Transverse colon (tissue), 4 donors: ENCODE results near the gene PTPRB. TPM values are rescaled to one million over a fixed set of nuclear protein-coding genes. Genes with fewer than 3 reads are reported as not detected.

ENCODE experiments used
- DNase-seq: peaks from one replicate; pipeline ENCODE4 v3.0.0-alpha.2; 2019
- H3K27ac ChIP-seq, 4 donors: fragments of 200-600 bp; sonication (generic); 2 replicates each; pipeline ENCODE4 v1.5.1; 2016 to 2018; ENCODE audit warnings: inconsistent platforms in 4 of 4
- H3K27me3 ChIP-seq: fragments of 200-600 bp; sonication (generic); 2 replicates; pipeline ENCODE4 v1.5.1; 2017; ENCODE audit warnings: inconsistent platforms
- H3K36me3 ChIP-seq, 4 donors: fragments of 200-600 bp; sonication (generic); 2 replicates each; pipeline ENCODE4 v1.5.1; 2017 to 2019; ENCODE audit warnings: inconsistent platforms in 4 of 4
- H3K4me1 ChIP-seq, 4 donors: fragments of 200-600 bp; sonication (generic); 2 replicates each; pipeline ENCODE4 v1.5.1; 2017 to 2020; ENCODE audit warnings: inconsistent platforms in 4 of 4
- H3K4me3 ChIP-seq, 4 donors: fragments of 200-600 bp; sonication (generic); 1 replicate in 1 of 4; 2 replicates in 3 of 4; pipeline versions ENCODE4 v1.5.1 to v1.6.1; 2017 to 2019; ENCODE audit warnings: inconsistent platforms in 4 of 4
- H3K9me3 ChIP-seq, 2 donors: fragments of 200-600 bp; sonication (generic); 2 replicates each; pipeline ENCODE4 v1.5.1; 2017 to 2019; ENCODE audit warnings: inconsistent platforms in 2 of 2
- CTCF ChIP-seq, 5 experiments: fragments of 200-600 bp in 3 of 5; fragments of 450-650 bp in 2 of 5; sonication (generic) in 3 of 5; IDR thresholded peaks; 1 replicate in 2 of 5; 2 replicates in 3 of 5; pipeline ENCODE4 v1.5.1; 2016 to 2017; ENCODE audit warnings: antibody characterized with exemption in 5 of 5, inconsistent platforms in 3 of 5, mild to moderate bottlenecking in 2 of 5, moderate library complexity in 1 of 5
- EP300 ChIP-seq: sonication (generic); formaldehyde crosslinking; IDR thresholded peaks from one replicate; pipeline ENCODE4 v1.6.1; 2017; ENCODE audit warnings: antibody characterized with exemption, low read depth
- POLR2A ChIP-seq: fragments of 450-650 bp; IDR thresholded peaks from one replicate; pipeline ENCODE4 v1.6.1; 2016; ENCODE audit warnings: antibody characterized with exemption, mild to moderate bottlenecking, moderate library complexity
- POLR2AphosphoS5 ChIP-seq, 3 donors: sonication (generic); formaldehyde crosslinking; IDR thresholded peaks; one replicate each; pipeline ENCODE4 v1.6.1; 2016; ENCODE audit warnings: antibody characterized with exemption in 3 of 3
- WGBS, 2 donors: methylation state at CpG; one replicate each; pipeline ENCODE4 v1.1.5; 2018; ENCODE audit warnings: low coverage in 1 of 2; 5-methylcytosine and 5-hydroxymethylcytosine counted together
- in situ Hi-C, 4 donors: fragments of 200-750 bp; cut with MboI; loops; one replicate each; pipeline versions ENCODE4 v1.15.0 to v1.15.1; 2017; ENCODE audit warnings: low sequenced_read_pairs in 3 of 4, low pct_ligation_motif_present in 1 of 4, low pct_unique_long_range_greater_than_20kb in 1 of 4
- intact Hi-C: fragments of 100-400 bp; cut with DNase I; formaldehyde crosslinking; loops from one replicate; pipeline ENCODE4 v1.15.1; 2023; ENCODE audit warnings: low total_unique reads
- total RNA-seq, 4 donors: library from RNA; depleted of rRNA; stranded (reverse); fragments of >200 nt; gene quantifications; one replicate each; pipeline ENCODE4 v1.1.0, GENCODE V29; 2016

Gene PTPRB
- 10 to 100 TPM; 17.2 to 29.7 (median 26.2) TPM for total RNA-seq

DNA sequence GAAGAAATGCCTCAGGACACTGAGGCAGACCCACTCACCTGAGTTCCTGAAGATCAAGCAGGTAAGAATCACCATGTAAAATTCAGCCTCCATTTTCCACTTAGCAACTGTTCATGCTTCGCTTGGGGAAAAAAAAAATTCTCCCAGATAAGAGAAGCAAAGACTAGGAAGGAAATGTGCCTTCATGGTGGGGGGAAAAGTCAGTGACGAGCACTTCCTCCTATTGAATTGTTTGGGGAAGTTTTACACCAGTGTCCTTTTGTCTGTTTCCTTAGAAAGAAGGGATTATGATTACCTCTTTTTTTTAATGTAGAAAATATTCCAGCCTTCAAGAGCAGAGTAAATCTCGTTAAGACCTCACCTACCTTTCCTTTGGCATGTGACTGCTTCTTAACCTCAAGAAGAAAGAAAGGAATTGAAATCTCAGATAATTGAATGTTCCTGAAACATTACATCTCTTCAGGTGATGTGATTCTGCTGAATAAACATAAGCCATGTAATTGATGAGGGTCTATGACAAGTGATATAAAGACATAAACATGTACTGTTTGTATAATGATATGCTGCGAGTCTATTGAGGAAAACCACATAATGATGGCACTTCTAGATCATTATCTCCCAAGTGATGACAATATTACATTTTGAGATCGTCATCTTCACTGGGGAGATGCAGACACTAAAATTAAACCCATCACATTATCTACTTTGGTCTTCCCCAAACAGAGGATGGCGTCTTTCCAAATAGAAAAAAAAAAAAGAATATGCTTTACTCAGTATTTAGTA lies at the start of gene PTPRB:
PTPRB (minus strand) TSS at position 127 of the 783 bp plus-strand sequence; CDS start at position 93, 34 bp downstream.
- DNase-seq = no peak
- in situ Hi-C loops (no loop called here), intact Hi-C loops (no loop called here)
- H3K4me1 ChIP-seq = no peaks in the 10 kb centered on the region
- peak within 1 kb of the TSS in 2 of 4 donors; percentile 1 to 27 for H3K27ac ChIP-seq
- WGBS, 2 donors = 59% methylated on average over 5 to 6 of the region's 6 CpGs
- H3K9me3 ChIP-seq = no peaks in the 10 kb centered on the region
- no peaks in the 10 kb centered on the region for H3K27me3 ChIP-seq
- peak within 1 kb of the TSS in 1 of 4 donors; percentile 4 for H3K4me3 ChIP-seq
- TF ChIP-seq EP300 = no peak
- TF ChIP-seq POLR2A = no peak
- TF ChIP-seq CTCF (IDR thresholded peaks at IDR 0.05) = no peak
- TF ChIP-seq POLR2AphosphoS5 (IDR thresholded peaks at IDR 0.05) = no peak
- H3K36me3 ChIP-seq = no peaks in the 10 kb centered on the region

DNA sequence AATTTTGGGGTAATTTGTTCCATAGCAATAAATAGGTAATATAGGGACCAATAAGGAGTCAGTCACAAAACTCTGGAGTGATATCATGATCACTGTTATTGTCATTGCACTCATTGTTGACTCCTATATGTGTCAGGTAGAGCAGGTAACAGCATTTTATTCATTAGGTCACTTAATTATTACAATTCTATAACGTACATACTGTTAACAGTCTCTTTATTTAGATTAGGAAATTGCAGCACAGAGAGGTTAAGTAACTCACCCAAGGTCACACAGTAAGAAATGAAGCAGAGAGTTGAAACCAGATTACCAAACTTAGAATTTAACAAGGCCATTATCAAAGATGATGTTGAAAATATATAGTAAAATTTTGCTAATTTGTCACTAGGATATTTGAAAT lies 49.7 kb upstream of the PTPRB start:
- intact Hi-C loops = no loop called here

DNA sequence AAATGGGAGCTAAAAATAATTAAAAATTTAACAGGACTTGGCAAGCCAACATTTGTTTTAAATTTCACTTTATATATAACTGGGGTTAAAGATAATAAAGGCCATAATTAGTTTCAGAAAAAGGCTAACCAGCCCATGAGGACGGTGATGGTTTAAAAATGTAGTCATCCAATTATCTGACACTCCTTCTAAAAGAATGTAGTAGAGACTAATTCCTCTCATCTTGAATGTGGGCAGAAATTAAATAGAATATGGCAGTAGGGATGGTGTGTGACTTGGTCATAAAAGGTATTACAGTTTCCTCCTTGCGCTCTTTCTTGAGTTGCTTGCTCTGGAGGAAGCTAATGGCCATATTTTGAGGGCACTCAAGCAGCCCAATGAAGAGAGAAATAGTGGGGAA lies 49.1 kb upstream of the PTPRB start:
- in situ Hi-C loops (no loop called here), intact Hi-C loops (no loop called here)
- 86 to 87% methylated on average over 2 of the region's 2 CpGs for WGBS, 2 donors
- TF ChIP-seq POLR2A (no peak), CTCF (IDR thresholded peaks at IDR 0.05) (no peak), EP300 (no peak), POLR2AphosphoS5 (IDR thresholded peaks at IDR 0.05) (no peak)
- Histone ChIP-seq H3K4me1 (no peaks in the 10 kb centered on the region), H3K27me3 (no peaks in the 10 kb centered on the region), H3K36me3 (no peaks in the 10 kb centered on the region), H3K9me3 (no peaks in the 10 kb centered on the region), H3K27ac (no peak overlapping the region), H3K4me3 (no peak overlapping the region)
- no peak for DNase-seq

More for the DNA sequence above, 49.7 kb upstream of the PTPRB start:
- no peaks in the 10 kb centered on the region for H3K36me3 ChIP-seq
- no peak overlapping the region for H3K4me3 ChIP-seq
- no peaks in the 10 kb centered on the region for H3K9me3 ChIP-seq
- in situ Hi-C loops = no loop called here
- H3K27me3 ChIP-seq = no peaks in the 10 kb centered on the region
- H3K4me1 ChIP-seq = no peaks in the 10 kb centered on the region
- TF ChIP-seq POLR2A = no peak
- TF ChIP-seq EP300 = no peak
- no peak for TF ChIP-seq CTCF (IDR thresholded peaks at IDR 0.05)
- no peak for TF ChIP-seq POLR2AphosphoS5 (IDR thresholded peaks at IDR 0.05)
- 50 to 61% methylated on average over 1 of the region's 1 CpG for WGBS, 2 donors
- H3K27ac ChIP-seq = no peak overlapping the region
- no peak for DNase-seq

DNA sequence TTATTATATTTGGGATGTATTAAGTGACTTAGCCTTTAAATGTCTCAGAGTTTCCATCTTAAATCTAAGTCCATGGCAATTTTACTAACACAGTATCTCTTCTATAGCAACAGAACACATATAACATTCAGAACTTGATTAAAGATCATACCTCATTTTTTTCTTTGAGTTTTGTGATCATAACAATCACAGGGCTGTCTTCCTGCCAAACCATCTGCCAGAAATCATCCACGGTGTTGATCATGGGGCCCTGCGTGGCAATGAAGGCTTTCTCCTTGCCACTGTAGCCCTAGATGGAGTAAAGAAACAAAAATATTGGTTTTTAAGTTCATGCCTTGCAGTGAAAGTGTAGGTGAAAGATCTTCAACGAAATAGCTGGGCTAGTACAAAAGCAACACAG lies 46.7 kb upstream of the PTPRB start:
- WGBS, 2 donors = 67 to 72% methylated on average over 2 to 3 of the region's 3 CpGs
- no peak overlapping the region for H3K27ac ChIP-seq

More for the DNA sequence above, 46.7 kb upstream of the PTPRB start:
- in situ Hi-C loops = no loop called here
- H3K9me3 ChIP-seq = no peaks in the 10 kb centered on the region
- no peak for DNase-seq
- TF ChIP-seq EP300 (no peak), CTCF (IDR thresholded peaks at IDR 0.05) (no peak), POLR2AphosphoS5 (IDR thresholded peaks at IDR 0.05) (no peak), POLR2A (no peak)
- intact Hi-C loops = no loop called here
- no peaks in the 10 kb centered on the region for H3K27me3 ChIP-seq
- no peaks in the 10 kb centered on the region for H3K36me3 ChIP-seq
- H3K4me3 ChIP-seq = no peak overlapping the region
- no peaks in the 10 kb centered on the region for H3K4me1 ChIP-seq
